ENCODE data around the gene POLD1. TPM values are rescaled to one million over a fixed set of nuclear protein-coding genes. Genes with fewer than 3 reads are reported as not detected.

The POLD1 gene
- total and polyA plus RNA-seq, 2 of the 13 experiments (the other 11 are each of a cell fraction or from before 2014, with no cell fraction given) = 17.4 to 54.0 TPM

DNA sequence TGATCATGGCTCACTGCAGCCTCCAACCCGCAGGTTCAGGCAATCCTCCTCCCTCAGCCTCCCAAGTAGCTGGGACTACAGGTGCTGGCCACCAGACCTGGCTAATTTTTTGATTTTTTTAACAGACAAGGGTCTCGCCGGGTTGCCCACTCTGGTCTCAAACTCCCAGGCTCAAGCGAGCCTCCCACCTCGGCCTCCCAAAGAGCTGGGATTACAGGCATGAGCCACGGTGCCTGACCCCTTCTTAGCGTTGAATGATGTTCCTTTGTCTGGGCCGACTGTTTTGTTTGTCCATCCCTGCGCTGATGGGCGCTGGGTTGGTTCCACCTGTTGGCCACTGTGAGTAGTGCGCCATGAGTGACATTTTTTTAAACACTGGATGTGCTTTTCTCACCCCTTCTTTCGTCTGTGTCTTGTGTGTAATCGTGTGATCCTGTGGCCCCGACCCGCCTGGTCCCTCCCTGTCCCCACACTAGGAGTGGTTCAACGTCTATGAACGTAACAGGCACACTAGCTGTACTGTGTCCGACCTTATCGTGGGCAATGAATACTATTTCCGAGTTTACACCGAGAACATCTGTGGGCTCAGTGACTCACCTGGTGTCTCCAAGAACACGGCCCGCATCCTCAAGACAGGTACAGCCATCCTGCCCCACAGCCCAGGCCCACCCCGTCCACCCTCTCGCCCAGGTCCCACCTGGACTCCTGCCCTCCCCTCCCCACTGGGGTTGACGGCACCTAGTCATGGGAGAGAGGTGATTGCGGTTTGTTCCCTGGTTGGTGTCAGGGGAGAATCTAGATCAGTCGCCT lies 77.1 kb downstream of the POLD1 start (continued):
- no peak for TF ChIP-seq NR2F6 (IDR thresholded peaks at IDR 0.05)
- TF ChIP-seq NR2F6 (CRISPR knock-in tag; IDR thresholded peaks at IDR 0.05) = 0 out of 2 replicates have a peak, but pooled peaks have one; percentile 13
- no peak for TF ChIP-seq NFIC (IDR thresholded peaks at IDR 0.05; ENCODE audit: low read length)
- no peak for TF ChIP-seq ZEB1 (IDR thresholded peaks at IDR 0.05; ENCODE audit: insufficient replicate concordance, low read depth)
- TF ChIP-seq, protein P1, sequence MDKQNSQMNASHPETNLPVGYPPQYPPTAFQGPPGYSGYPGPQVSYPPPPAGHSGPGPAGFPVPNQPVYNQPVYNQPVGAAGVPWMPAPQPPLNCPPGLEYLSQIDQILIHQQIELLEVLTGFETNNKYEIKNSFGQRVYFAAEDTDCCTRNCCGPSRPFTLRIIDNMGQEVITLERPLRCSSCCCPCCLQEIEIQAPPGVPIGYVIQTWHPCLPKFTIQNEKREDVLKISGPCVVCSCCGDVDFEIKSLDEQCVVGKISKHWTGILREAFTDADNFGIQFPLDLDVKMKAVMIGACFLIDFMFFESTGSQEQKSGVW (CRISPR knock-in tag; IDR thresholded peaks at IDR 0.05; ENCODE audit: borderline replicate concordance) = no peak
- 0 out of 2 replicates have a peak, but pooled peaks have one; percentile 51 for TF ChIP-seq ZNF598 (CRISPR knock-in tag; IDR thresholded peaks at IDR 0.05; ENCODE audit: borderline replicate concordance)
- TF ChIP-seq SMC3 (IDR thresholded peaks at IDR 0.05; ENCODE audit: low read length) = peak; percentile 84
- peak; percentile 37; the same call in 1 of the 2 replicates for TF ChIP-seq NFKB2 (CRISPR knock-in tag; IDR thresholded peaks at IDR 0.05; ENCODE audit: borderline replicate concordance)
- no peak for TF ChIP-seq ZNF782 (CRISPR knock-in tag; IDR thresholded peaks at IDR 0.05; ENCODE audit: borderline replicate concordance)
- TF ChIP-seq CHD2 (IDR thresholded peaks at IDR 0.05; ENCODE audit: low read depth, low read length) = no peak
- 0 out of 2 replicates have a peak, but pooled peaks have one; percentile 31 for TF ChIP-seq RCOR2 (CRISPR knock-in tag; IDR thresholded peaks at IDR 0.05)
- no peak for TF ChIP-seq SMYD3 (CRISPR knock-in tag; IDR thresholded peaks at IDR 0.05)
- TF ChIP-seq ZFX (CRISPR knock-in tag; IDR thresholded peaks at IDR 0.05; ENCODE audit: low read depth) = 0 out of 2 replicates have a peak, but pooled peaks have one; percentile 21
- TF ChIP-seq SOX6 (IDR thresholded peaks at IDR 0.05) = no peak
- peak; percentile 17 for TF ChIP-seq SOX6 (CRISPR knock-in tag; IDR thresholded peaks at IDR 0.05)
- TF ChIP-seq IRF2 (CRISPR knock-in tag; IDR thresholded peaks at IDR 0.05) = 0 out of 2 replicates have a peak, but pooled peaks have one; percentile 18
- TF ChIP-seq BHLHE40 (IDR thresholded peaks at IDR 0.05; ENCODE audit: low read length) = peak; percentile 35; the same call in 1 of the 2 replicates
- no peak for TF ChIP-seq MAFK (conservative IDR thresholded peaks at IDR 0.05 in 1 of 2, IDR thresholded peaks at IDR 0.05 in 1 of 2; ENCODE audit: low read length in 2 of 2)
- peak; percentile 80 for TF ChIP-seq STAG1 (CRISPR knock-in tag; IDR thresholded peaks at IDR 0.05)
- TF ChIP-seq, protein P2, sequence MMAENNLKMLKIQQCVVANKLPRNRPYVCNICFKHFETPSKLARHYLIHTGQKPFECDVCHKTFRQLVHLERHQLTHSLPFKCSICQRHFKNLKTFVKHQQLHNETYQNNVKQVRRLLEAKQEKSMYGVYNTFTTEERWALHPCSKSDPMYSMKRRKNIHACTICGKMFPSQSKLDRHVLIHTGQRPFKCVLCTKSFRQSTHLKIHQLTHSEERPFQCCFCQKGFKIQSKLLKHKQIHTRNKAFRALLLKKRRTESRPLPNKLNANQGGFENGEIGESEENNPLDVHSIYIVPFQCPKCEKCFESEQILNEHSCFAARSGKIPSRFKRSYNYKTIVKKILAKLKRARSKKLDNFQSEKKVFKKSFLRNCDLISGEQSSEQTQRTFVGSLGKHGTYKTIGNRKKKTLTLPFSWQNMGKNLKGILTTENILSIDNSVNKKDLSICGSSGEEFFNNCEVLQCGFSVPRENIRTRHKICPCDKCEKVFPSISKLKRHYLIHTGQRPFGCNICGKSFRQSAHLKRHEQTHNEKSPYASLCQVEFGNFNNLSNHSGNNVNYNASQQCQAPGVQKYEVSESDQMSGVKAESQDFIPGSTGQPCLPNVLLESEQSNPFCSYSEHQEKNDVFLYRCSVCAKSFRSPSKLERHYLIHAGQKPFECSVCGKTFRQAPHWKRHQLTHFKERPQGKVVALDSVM (CRISPR knock-in tag; IDR thresholded peaks at IDR 0.05) = peak; percentile 97
- TF ChIP-seq SUZ12 (IDR thresholded peaks at IDR 0.05; ENCODE audit: low read depth, low read length) = no peak
- TF ChIP-seq PRPF4 (IDR thresholded peaks at IDR 0.05; ENCODE audit: low read depth, low read length, poor library complexity, severe bottlenecking) = no peak
- 0 out of 2 replicates have a peak, but pooled peaks have one; percentile 13 for TF ChIP-seq ADNP (CRISPR knock-in tag; IDR thresholded peaks at IDR 0.05)
- TF ChIP-seq TSC22D2 (CRISPR knock-in tag; IDR thresholded peaks at IDR 0.05; ENCODE audit: borderline replicate concordance) = no peak
- 0 out of 2 replicates have a peak, but pooled peaks have one; percentile 22 for TF ChIP-seq ZMYM4 (CRISPR knock-in tag; IDR thresholded peaks at IDR 0.05)
- no peak for TF ChIP-seq SOX13 (IDR thresholded peaks at IDR 0.05)
- TF ChIP-seq SOX13 (CRISPR knock-in tag; conservative IDR thresholded peaks at IDR 0.05 in 1 of 2, IDR thresholded peaks at IDR 0.05 in 1 of 2) = peak in 1 of 2 experiments; percentile 53; a peak in 2 of 4 replicates
- TF ChIP-seq SAP130 (CRISPR knock-in tag; IDR thresholded peaks at IDR 0.05; ENCODE audit: low read depth) = 0 out of 2 replicates have a peak, but pooled peaks have one; percentile 26
- TF ChIP-seq, protein P3, sequence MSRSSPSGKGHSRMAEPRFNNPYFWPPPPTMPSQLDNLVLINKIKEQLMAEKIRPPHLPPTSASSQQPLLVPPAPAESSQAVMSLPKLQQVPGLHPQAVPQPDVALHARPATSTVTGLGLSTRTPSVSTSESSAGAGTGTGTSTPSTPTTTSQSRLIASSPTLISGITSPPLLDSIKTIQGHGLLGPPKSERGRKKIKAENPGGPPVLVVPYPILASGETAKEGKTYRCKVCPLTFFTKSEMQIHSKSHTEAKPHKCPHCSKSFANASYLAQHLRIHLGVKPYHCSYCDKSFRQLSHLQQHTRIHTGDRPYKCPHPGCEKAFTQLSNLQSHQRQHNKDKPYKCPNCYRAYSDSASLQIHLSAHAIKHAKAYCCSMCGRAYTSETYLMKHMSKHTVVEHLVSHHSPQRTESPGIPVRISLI (CRISPR knock-in tag; IDR thresholded peaks at IDR 0.05; ENCODE audit: borderline replicate concordance) = peak; percentile 48; the same call in 1 of the 2 replicates

All from HepG2 (cell line).